Measurements from ENCODE around the gene MKLN1. TPM values are rescaled to one million over a fixed set of nuclear protein-coding genes. Genes with fewer than 3 reads are reported as not detected.
"Not testable (repeated sequence)": the region's sequence is repeated elsewhere in the genome, so short reads cannot be mapped to it uniquely, and the experiment has no call there.

Gene MKLN1
- total RNA-seq, 4 donors from 2014 or later: 93.1 to 175 (median 102) TPM

- Histone ChIP-seq H3K27me3 (no peaks in the 10 kb centered on the region), H3K36me3 (no peaks in the 10 kb centered on the region), H3K4me1 (peaks cover 3 to 21% of the 10 kb centered on the region in 2 donors), H3K9me3 (no peaks in the 10 kb centered on the region), H3K4me3 (replicated peaks in 1 of 3) (no peak overlapping the region), H3K27ac (no peak overlapping the region)
- intact Hi-C loops (cut with DNase I): no loop called here
- 84 to 89% methylated on average over 13 to 14 of the region's 14 CpGs for WGBS, 2 donors
- no peak for DNase-seq
- no peak for TF ChIP-seq POLR2A (IDR thresholded peaks at IDR 0.05)
- TF ChIP-seq, protein P1, sequence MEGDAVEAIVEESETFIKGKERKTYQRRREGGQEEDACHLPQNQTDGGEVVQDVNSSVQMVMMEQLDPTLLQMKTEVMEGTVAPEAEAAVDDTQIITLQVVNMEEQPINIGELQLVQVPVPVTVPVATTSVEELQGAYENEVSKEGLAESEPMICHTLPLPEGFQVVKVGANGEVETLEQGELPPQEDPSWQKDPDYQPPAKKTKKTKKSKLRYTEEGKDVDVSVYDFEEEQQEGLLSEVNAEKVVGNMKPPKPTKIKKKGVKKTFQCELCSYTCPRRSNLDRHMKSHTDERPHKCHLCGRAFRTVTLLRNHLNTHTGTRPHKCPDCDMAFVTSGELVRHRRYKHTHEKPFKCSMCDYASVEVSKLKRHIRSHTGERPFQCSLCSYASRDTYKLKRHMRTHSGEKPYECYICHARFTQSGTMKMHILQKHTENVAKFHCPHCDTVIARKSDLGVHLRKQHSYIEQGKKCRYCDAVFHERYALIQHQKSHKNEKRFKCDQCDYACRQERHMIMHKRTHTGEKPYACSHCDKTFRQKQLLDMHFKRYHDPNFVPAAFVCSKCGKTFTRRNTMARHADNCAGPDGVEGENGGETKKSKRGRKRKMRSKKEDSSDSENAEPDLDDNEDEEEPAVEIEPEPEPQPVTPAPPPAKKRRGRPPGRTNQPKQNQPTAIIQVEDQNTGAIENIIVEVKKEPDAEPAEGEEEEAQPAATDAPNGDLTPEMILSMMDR (IDR thresholded peaks at IDR 0.05): no peak
Observed at GRCh38 chr7:131504157-131504899, 176.7 kb downstream of the MKLN1 start.

GRCh38 chr7:131505037-131505620 is 177.5 kb downstream of the MKLN1 start:
- H3K27ac ChIP-seq; intact Hi-C loops (cut with DNase I); H3K9me3 ChIP-seq; H3K36me3 ChIP-seq; H3K27me3 ChIP-seq; DNase-seq; H3K4me3 ChIP-seq (replicated peaks in 1 of 3): not testable (repeated sequence)
- 90 to 92% methylated on average over 8 of the region's 8 CpGs for whole genome bisulfite sequencing, 2 donors
- H3K4me1 ChIP-seq: peaks cover 3 to 21% of the 10 kb centered on the region in 2 donors

DNA sequence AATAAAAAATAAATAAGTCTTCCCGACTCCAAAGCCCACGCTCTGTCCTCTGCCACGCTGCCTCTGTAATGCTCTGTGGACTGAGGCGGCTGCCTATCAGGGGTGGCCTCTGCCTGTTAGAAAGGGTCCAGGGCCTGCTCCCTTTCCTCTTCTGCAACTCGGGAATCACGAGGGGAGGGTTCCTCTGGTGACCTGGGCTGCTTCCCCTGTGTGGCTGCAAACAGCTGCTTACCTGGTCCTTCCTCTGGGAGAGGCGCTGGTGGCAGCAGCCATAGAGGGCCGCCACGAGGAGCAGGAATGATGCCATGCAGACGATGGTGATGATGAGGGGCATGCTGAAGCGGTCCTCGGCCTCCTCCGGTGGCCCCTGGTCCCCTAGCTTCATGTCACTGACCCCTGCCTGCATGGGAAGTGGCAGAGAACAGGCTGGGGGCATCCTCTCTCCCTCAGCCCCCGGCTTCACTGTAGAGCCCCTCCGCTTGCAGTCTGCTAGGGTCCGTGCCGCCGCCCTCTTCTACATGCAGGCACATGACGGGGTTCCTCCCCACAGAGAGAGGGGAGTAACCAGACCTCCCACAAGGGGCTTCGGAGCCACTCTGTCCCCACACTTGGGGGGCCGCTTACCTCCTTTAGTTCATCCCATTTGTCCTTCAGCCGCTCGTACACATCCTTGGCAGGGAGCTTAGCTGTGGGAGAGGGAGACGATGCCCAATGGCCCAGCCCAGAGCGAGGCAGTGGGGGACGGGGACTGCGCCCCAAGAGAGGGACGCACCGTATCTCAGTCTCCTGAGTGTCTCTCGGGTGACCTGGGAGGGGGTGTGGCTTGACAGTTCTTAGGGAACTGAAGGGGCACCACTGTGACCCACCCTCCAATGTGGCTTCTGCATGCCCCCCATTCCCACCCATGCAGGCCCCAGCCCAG is 178.2 kb downstream of the MKLN1 start:
- Histone ChIP-seq H3K36me3 (peaks cover 0 to 4% of the 10 kb centered on the region in 2 donors), H3K27ac (no peak overlapping the region), H3K4me3 (replicated peaks in 1 of 3) (no peak overlapping the region), H3K27me3 (no peaks in the 10 kb centered on the region), H3K9me3 (no peaks in the 10 kb centered on the region), H3K4me1 (peaks cover 3 to 21% of the 10 kb centered on the region in 2 donors)
- WGBS, 2 donors: 90 to 91% methylated on average over 29 to 30 of the region's 30 CpGs
- intact Hi-C loops (cut with DNase I): no loop called here
- no peak for DNase-seq
- TF ChIP-seq POLR2A (IDR thresholded peaks at IDR 0.05): no peak
- TF ChIP-seq, protein P1 (IDR thresholded peaks at IDR 0.05): no peak

- H3K36me3 ChIP-seq: peaks cover 0 to 4% of the 10 kb centered on the region in 2 donors
- no peak for DNase-seq
- H3K4me3 ChIP-seq (replicated peaks in 1 of 3): no peak overlapping the region
- H3K27me3 ChIP-seq: no peaks in the 10 kb centered on the region
- H3K9me3 ChIP-seq: no peaks in the 10 kb centered on the region
- no peak for TF ChIP-seq POLR2A (IDR thresholded peaks at IDR 0.05)
- WGBS, 2 donors: 77 to 90% methylated on average over 14 to 18 of the region's 18 CpGs
- peaks cover 3 to 21% of the 10 kb centered on the region in 2 donors for H3K4me1 ChIP-seq
- intact Hi-C loops (cut with DNase I): no loop called here
- H3K27ac ChIP-seq: no peak overlapping the region
Observed at GRCh38 chr7:131506597-131506996, 178.9 kb downstream of the MKLN1 start.

- no peak overlapping the region for H3K4me3 ChIP-seq (replicated peaks in 1 of 3)
- peaks cover 3 to 17% of the 10 kb centered on the region in 2 donors for H3K4me1 ChIP-seq
- DNase-seq: peak; percentile 82 to 87
- peak overlapping the region in 1 of 3 donors; percentile 45 for H3K27ac ChIP-seq
- no peaks in the 10 kb centered on the region for H3K27me3 ChIP-seq
- TF ChIP-seq, protein P1 (IDR thresholded peaks at IDR 0.05): peak; percentile 77 to 95 (median 86)
- no peak for TF ChIP-seq POLR2A (IDR thresholded peaks at IDR 0.05)
- intact Hi-C loops (cut with DNase I): loop anchor here (2.0 kb wide), 1 partner anchor 147 kb away; no protein-coding TSS in a partner anchor
- 28 to 38% methylated on average over 9 to 10 of the region's 14 CpGs for WGBS, 2 donors
- H3K36me3 ChIP-seq: peaks cover 0 to 4% of the 10 kb centered on the region in 2 donors
- H3K9me3 ChIP-seq: no peaks in the 10 kb centered on the region
Observed at GRCh38 chr7:131507592-131508331, 180.1 kb downstream of the MKLN1 start.

All from thyroid gland (tissue), 4 donors.